ENCODE results near the gene SLC44A3. TPM values are rescaled to one million over a fixed set of nuclear protein-coding genes. Genes with fewer than 3 reads are reported as not detected.

The SLC44A3 gene
- polyA plus RNA-seq, 1 of the 3 experiments (the other 2 are of a cell fraction), result 2.6 TPM

DNA sequence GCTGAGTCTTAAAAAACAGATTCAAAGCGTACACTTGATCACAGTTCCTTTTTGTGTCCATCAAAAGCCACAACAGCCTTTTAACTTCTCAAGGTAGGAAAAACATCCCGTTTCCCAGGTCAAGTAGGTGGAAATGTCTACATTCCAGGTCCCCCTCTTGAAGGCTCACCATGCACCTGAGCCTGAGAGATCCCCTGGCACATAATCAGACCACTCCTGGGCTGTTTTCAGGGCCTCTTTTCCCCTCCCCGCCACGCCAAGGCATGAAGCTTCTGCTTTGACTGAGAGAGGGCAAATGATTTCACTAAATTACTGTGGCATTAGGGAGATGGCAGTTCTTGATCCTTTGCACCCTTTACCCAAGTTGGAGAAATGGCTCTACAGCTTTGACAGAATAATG is 85.0 kb downstream of the SLC44A3 start:
- DNase-seq, result no peak
- Histone ChIP-seq H3F3A (replicated peaks; ENCODE audit: insufficient read depth) (peaks cover 23% of the 10 kb centered on the region), H3K27ac (ENCODE audit: low read depth in 2 of 2, low read length in 1 of 2) (peak overlapping the region in 1 of 2 experiments; percentile 23; a peak in 1 of 4 replicates), H3K4me1 (ENCODE audit: control insufficient read depth in 1 of 2, insufficient read depth in 2 of 2, low read depth in 1 of 2, low read length in 1 of 2) (peaks cover 18 to 28% of the 10 kb centered on the region in 2 experiments; a peak in 3 of 4 replicates), H3K4me3 (ENCODE audit: low read depth in 2 of 2, low read length in 1 of 2) (no peak overlapping the region), H3K9ac (no peak overlapping the region), H3K27me3 (ENCODE audit: insufficient read depth) (no peaks in the 10 kb centered on the region), H4K20me1 (ENCODE audit: insufficient read depth) (peaks cover 77% of the 10 kb centered on the region), H3K9me3 (no peaks in the 10 kb centered on the region), H3K36me3 (replicated peaks in 1 of 2; ENCODE audit: control insufficient read depth in 1 of 2, insufficient read depth in 2 of 2, low read length in 1 of 2) (peaks cover 40 to 55% of the 10 kb centered on the region in 2 experiments), H3K4me2 (no peak overlapping the region), H3K9me2 (no peaks in the 10 kb centered on the region), H2AFZ (ENCODE audit: low read depth) (no peak overlapping the region), H3K79me2 (ENCODE audit: insufficient read depth) (peaks cover 96% of the 10 kb centered on the region)
- no peak for TF ChIP-seq EP300 (IDR thresholded peaks at IDR 0.05; ENCODE audit: borderline replicate concordance in 1 of 2, low read depth in 1 of 2, low read length in 1 of 2)
- no peak for TF ChIP-seq MXI1 (IDR thresholded peaks at IDR 0.05; ENCODE audit: low read depth, low read length)
- TF ChIP-seq, protein P1, sequence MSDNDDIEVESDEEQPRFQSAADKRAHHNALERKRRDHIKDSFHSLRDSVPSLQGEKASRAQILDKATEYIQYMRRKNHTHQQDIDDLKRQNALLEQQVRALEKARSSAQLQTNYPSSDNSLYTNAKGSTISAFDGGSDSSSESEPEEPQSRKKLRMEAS (IDR thresholded peaks at IDR 0.05; ENCODE audit: low read depth), result no peak
- no peak for TF ChIP-seq TAF1 (IDR thresholded peaks at IDR 0.05; ENCODE audit: borderline replicate concordance, low read depth, low read length)
- TF ChIP-seq POLR2AphosphoS5 (IDR thresholded peaks at IDR 0.05; ENCODE audit: low read depth, low read length), result no peak
- TF ChIP-seq RXRA (IDR thresholded peaks at IDR 0.05; ENCODE audit: borderline replicate concordance, low read depth), result no peak
- TF ChIP-seq, protein P2, sequence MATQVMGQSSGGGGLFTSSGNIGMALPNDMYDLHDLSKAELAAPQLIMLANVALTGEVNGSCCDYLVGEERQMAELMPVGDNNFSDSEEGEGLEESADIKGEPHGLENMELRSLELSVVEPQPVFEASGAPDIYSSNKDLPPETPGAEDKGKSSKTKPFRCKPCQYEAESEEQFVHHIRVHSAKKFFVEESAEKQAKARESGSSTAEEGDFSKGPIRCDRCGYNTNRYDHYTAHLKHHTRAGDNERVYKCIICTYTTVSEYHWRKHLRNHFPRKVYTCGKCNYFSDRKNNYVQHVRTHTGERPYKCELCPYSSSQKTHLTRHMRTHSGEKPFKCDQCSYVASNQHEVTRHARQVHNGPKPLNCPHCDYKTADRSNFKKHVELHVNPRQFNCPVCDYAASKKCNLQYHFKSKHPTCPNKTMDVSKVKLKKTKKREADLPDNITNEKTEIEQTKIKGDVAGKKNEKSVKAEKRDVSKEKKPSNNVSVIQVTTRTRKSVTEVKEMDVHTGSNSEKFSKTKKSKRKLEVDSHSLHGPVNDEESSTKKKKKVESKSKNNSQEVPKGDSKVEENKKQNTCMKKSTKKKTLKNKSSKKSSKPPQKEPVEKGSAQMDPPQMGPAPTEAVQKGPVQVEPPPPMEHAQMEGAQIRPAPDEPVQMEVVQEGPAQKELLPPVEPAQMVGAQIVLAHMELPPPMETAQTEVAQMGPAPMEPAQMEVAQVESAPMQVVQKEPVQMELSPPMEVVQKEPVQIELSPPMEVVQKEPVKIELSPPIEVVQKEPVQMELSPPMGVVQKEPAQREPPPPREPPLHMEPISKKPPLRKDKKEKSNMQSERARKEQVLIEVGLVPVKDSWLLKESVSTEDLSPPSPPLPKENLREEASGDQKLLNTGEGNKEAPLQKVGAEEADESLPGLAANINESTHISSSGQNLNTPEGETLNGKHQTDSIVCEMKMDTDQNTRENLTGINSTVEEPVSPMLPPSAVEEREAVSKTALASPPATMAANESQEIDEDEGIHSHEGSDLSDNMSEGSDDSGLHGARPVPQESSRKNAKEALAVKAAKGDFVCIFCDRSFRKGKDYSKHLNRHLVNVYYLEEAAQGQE (IDR thresholded peaks at IDR 0.05; ENCODE audit: low read depth, low read length), result no peak
- TF ChIP-seq FOSL2 (IDR thresholded peaks at IDR 0.05; ENCODE audit: borderline replicate concordance, low read depth), result no peak
- TF ChIP-seq GABPA (IDR thresholded peaks at IDR 0.05; ENCODE audit: low read depth), result no peak
- TF ChIP-seq, protein P3, sequence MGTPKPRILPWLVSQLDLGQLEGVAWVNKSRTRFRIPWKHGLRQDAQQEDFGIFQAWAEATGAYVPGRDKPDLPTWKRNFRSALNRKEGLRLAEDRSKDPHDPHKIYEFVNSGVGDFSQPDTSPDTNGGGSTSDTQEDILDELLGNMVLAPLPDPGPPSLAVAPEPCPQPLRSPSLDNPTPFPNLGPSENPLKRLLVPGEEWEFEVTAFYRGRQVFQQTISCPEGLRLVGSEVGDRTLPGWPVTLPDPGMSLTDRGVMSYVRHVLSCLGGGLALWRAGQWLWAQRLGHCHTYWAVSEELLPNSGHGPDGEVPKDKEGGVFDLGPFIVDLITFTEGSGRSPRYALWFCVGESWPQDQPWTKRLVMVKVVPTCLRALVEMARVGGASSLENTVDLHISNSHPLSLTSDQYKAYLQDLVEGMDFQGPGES (IDR thresholded peaks at IDR 0.05; ENCODE audit: low read depth, low read length), result no peak
- no peak for TF ChIP-seq SIN3A (IDR thresholded peaks at IDR 0.05; ENCODE audit: borderline replicate concordance, low read depth, low read length)
- TF ChIP-seq RFX5 (IDR thresholded peaks at IDR 0.05; ENCODE audit: low read length), result no peak
- TF ChIP-seq, protein P4, sequence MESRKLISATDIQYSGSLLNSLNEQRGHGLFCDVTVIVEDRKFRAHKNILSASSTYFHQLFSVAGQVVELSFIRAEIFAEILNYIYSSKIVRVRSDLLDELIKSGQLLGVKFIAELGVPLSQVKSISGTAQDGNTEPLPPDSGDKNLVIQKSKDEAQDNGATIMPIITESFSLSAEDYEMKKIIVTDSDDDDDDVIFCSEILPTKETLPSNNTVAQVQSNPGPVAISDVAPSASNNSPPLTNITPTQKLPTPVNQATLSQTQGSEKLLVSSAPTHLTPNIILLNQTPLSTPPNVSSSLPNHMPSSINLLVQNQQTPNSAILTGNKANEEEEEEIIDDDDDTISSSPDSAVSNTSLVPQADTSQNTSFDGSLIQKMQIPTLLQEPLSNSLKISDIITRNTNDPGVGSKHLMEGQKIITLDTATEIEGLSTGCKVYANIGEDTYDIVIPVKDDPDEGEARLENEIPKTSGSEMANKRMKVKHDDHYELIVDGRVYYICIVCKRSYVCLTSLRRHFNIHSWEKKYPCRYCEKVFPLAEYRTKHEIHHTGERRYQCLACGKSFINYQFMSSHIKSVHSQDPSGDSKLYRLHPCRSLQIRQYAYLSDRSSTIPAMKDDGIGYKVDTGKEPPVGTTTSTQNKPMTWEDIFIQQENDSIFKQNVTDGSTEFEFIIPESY (IDR thresholded peaks at IDR 0.05; ENCODE audit: borderline replicate concordance, low read depth), result no peak
- no peak for TF ChIP-seq NRF1 (IDR thresholded peaks at IDR 0.05; ENCODE audit: low read depth, low read length)
- TF ChIP-seq ELF1 (IDR thresholded peaks at IDR 0.05), result no peak
- TF ChIP-seq, protein P5, sequence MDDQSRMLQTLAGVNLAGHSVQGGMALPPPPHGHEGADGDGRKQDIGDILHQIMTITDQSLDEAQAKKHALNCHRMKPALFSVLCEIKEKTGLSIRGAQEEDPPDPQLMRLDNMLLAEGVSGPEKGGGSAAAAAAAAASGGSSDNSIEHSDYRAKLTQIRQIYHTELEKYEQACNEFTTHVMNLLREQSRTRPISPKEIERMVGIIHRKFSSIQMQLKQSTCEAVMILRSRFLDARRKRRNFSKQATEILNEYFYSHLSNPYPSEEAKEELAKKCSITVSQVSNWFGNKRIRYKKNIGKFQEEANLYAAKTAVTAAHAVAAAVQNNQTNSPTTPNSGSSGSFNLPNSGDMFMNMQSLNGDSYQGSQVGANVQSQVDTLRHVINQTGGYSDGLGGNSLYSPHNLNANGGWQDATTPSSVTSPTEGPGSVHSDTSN (IDR thresholded peaks at IDR 0.05), result no peak
- no peak for TF ChIP-seq TEAD4 (IDR thresholded peaks at IDR 0.05; ENCODE audit: borderline replicate concordance, insufficient read depth)
- POLR2A ChIA-PET, result no interaction called here
- CTCF ChIA-PET, result interaction anchor here (0.7 to 4.5 kb wide), 3 partner anchors 40 to 139 kb away, joined by 3 to 16 read pairs (median 14); no protein-coding TSS in a partner anchor
- WGBS (ENCODE audit: low lambda C conversion rate), result 100% methylated on average over 4 of the region's 4 CpGs

Data from SK-N-SH (cell line).